Memory B cell (primary cell): Measurements from ENCODE around the gene FTO.

Experiments
- ATAC-seq: fragments of 150-1000 bp; cut with Tn5 transposase; 2 replicates; pipeline ENCODE4 v1.10.0; 2021; ENCODE audit warnings: low read depth, mild to moderate bottlenecking, moderate library complexity
- DNase-seq, 2 donors: peaks; one replicate each; pipeline ENCODE4 v3.0.0; 2022; ENCODE audit warnings: low spot score in 2 of 2
- H3K27ac Mint-ChIP-seq: one replicate; pipeline ENCODE4 v1.8.0; 2022; ENCODE audit warnings: mild to moderate bottlenecking, moderate library complexity, mixed read lengths
- H3K27me3 Mint-ChIP-seq: one replicate; pipeline ENCODE4 v1.8.0; 2022; ENCODE audit warnings: mixed read lengths
- H3K36me3 Mint-ChIP-seq: one replicate; pipeline ENCODE4 v1.8.0; 2022; ENCODE audit warnings: mild to moderate bottlenecking, mixed read lengths
- H3K4me1 Mint-ChIP-seq: one replicate; pipeline ENCODE4 v1.8.0; 2022; ENCODE audit warnings: mixed read lengths
- H3K4me3 Mint-ChIP-seq: one replicate; pipeline ENCODE4 v1.8.0; 2022; ENCODE audit warnings: mild to moderate bottlenecking, moderate library complexity, mixed read lengths
- H3K9me3 Mint-ChIP-seq: one replicate; pipeline ENCODE4 v1.8.0; 2022; ENCODE audit warnings: mixed read lengths

FTO gene

GRCh38 chr16:54193665-54194333 lies 489.8 kb downstream of the FTO start:
- DNase-seq (no peak), ATAC-seq (no peak)
- H3K9me3 Mint-ChIP-seq, result peaks cover 6% of the 10 kb centered on the region
- no peak overlapping the region for H3K4me3 Mint-ChIP-seq
- H3K36me3 Mint-ChIP-seq, result no peaks in the 10 kb centered on the region
- no peak overlapping the region for H3K27ac Mint-ChIP-seq
- no peaks in the 10 kb centered on the region for H3K4me1 Mint-ChIP-seq
- peaks cover 7% of the 10 kb centered on the region for H3K27me3 Mint-ChIP-seq

- no peaks in the 10 kb centered on the region for H3K36me3 Mint-ChIP-seq
- peaks cover 8% of the 10 kb centered on the region for H3K9me3 Mint-ChIP-seq
- peaks cover 9% of the 10 kb centered on the region for H3K27me3 Mint-ChIP-seq
- DNase-seq (no peak), ATAC-seq (no peak)
- no peak overlapping the region for H3K4me3 Mint-ChIP-seq
- H3K4me1 Mint-ChIP-seq, result no peaks in the 10 kb centered on the region
- no peak overlapping the region for H3K27ac Mint-ChIP-seq
These were observed 490.4 kb downstream of the FTO start for GRCh38 chr16:54194334-54194743.

GRCh38 chr16:54197758-54198157 lies 493.8 kb downstream of the FTO start:
- no peaks in the 10 kb centered on the region for H3K36me3 Mint-ChIP-seq
- H3K4me3 Mint-ChIP-seq, result no peak overlapping the region
- DNase-seq (no peak), ATAC-seq (no peak)
- H3K27me3 Mint-ChIP-seq, result peaks cover 6% of the 10 kb centered on the region
- peaks cover 7% of the 10 kb centered on the region for H3K9me3 Mint-ChIP-seq
- no peak overlapping the region for H3K27ac Mint-ChIP-seq
- H3K4me1 Mint-ChIP-seq, result no peaks in the 10 kb centered on the region

- H3K4me1 Mint-ChIP-seq, result no peaks in the 10 kb centered on the region
- H3K4me3 Mint-ChIP-seq, result no peak overlapping the region
- DNase-seq (no peak), ATAC-seq (no peak)
- peaks cover 7% of the 10 kb centered on the region for H3K9me3 Mint-ChIP-seq
- H3K36me3 Mint-ChIP-seq, result no peaks in the 10 kb centered on the region
- H3K27ac Mint-ChIP-seq, result no peak overlapping the region
- H3K27me3 Mint-ChIP-seq, result peaks cover 4% of the 10 kb centered on the region
These were observed 495.7 kb downstream of the FTO start for GRCh38 chr16:54199487-54200160.

- H3K4me3 Mint-ChIP-seq, result no peak overlapping the region
- no peaks in the 10 kb centered on the region for H3K4me1 Mint-ChIP-seq
- no peak overlapping the region for H3K27ac Mint-ChIP-seq
- H3K27me3 Mint-ChIP-seq, result peaks cover 4% of the 10 kb centered on the region
- ATAC-seq (no peak), DNase-seq (no peak)
- H3K36me3 Mint-ChIP-seq, result no peaks in the 10 kb centered on the region
- H3K9me3 Mint-ChIP-seq, result peaks cover 7% of the 10 kb centered on the region
These were observed 496.2 kb downstream of the FTO start for GRCh38 chr16:54200161-54200534.

GRCh38 chr16:54200720-54201119 lies 496.8 kb downstream of the FTO start:
- peaks cover 4% of the 10 kb centered on the region for H3K27me3 Mint-ChIP-seq
- no peak overlapping the region for H3K4me3 Mint-ChIP-seq

GRCh38 chr16:54201200-54201599 lies 497.2 kb downstream of the FTO start:
- H3K9me3 Mint-ChIP-seq, result peaks cover 7% of the 10 kb centered on the region
- DNase-seq (no peak), ATAC-seq (no peak)
- H3K36me3 Mint-ChIP-seq, result no peaks in the 10 kb centered on the region
- H3K27me3 Mint-ChIP-seq, result peaks cover 4% of the 10 kb centered on the region
- H3K4me3 Mint-ChIP-seq, result no peak overlapping the region
- no peak overlapping the region for H3K27ac Mint-ChIP-seq
- no peaks in the 10 kb centered on the region for H3K4me1 Mint-ChIP-seq

More at GRCh38 chr16:54200720-54201119, 496.8 kb downstream of the FTO start:
- ATAC-seq (no peak), DNase-seq (no peak)
- Mint-ChIP-seq H3K36me3 (no peaks in the 10 kb centered on the region), H3K27ac (no peak overlapping the region), H3K4me1 (no peaks in the 10 kb centered on the region), H3K9me3 (peaks cover 7% of the 10 kb centered on the region)
